Suprapubic skin (tissue), 4 donors: Measurements from ENCODE around the gene SEPTIN12. TPM values are rescaled to one million over a fixed set of nuclear protein-coding genes. Genes with fewer than 3 reads are reported as not detected.

Experiments used
- DNase-seq, 2 donors: peaks; one replicate each; pipeline ENCODE4 v3.0.0-alpha.2; 2019; ENCODE audit warnings: low spot score in 2 of 2
- H3K27ac ChIP-seq: fragments of 200-600 bp; sonication (generic); one replicate; pipeline ENCODE4 v1.5.1; 2019
- H3K27me3 ChIP-seq: fragments of 200-600 bp; sonication (generic); one replicate; pipeline ENCODE4 v1.5.1; 2019
- H3K36me3 ChIP-seq: fragments of 200-600 bp; sonication (generic); one replicate; pipeline ENCODE4 v1.5.1; 2019
- H3K4me1 ChIP-seq: fragments of 200-600 bp; sonication (generic); one replicate; pipeline ENCODE4 v1.5.1; 2019
- H3K4me3 ChIP-seq: fragments of 200-600 bp; sonication (generic); one replicate; pipeline ENCODE4 v1.5.1; 2019; ENCODE audit warnings: mild to moderate bottlenecking
- H3K9me3 ChIP-seq: fragments of 200-600 bp; sonication (generic); one replicate; pipeline ENCODE4 v1.5.1; 2019
- CTCF ChIP-seq, 2 donors: fragments of 200-600 bp in 1 of 2; fragments of 450-650 bp in 1 of 2; sonication (generic) in 1 of 2; IDR thresholded peaks; one replicate each; pipeline ENCODE4 v1.5.1; 2016 to 2019; ENCODE audit warnings: antibody characterized with exemption in 2 of 2, mild to moderate bottlenecking in 1 of 2, moderate library complexity in 1 of 2
- EP300 ChIP-seq: sonication (generic); formaldehyde crosslinking; IDR thresholded peaks from one replicate; pipeline ENCODE4 v1.6.1; 2017; ENCODE audit warnings: antibody characterized with exemption
- POLR2A ChIP-seq, 2 donors: fragments of 450-650 bp; IDR thresholded peaks; one replicate each; pipeline ENCODE4 v1.6.1; 2017; ENCODE audit warnings: antibody characterized with exemption in 2 of 2, mild to moderate bottlenecking in 2 of 2, moderate library complexity in 2 of 2
- POLR2AphosphoS5 ChIP-seq, 3 donors: sonication (generic); formaldehyde crosslinking; IDR thresholded peaks; one replicate each; pipeline ENCODE4 v1.6.1; 2017; ENCODE audit warnings: antibody characterized with exemption in 3 of 3
- WGBS: methylation state at CpG from one replicate; pipeline ENCODE4 v1.1.5; 2018; 5-methylcytosine and 5-hydroxymethylcytosine counted together
- total RNA-seq, 4 donors: library from RNA; depleted of rRNA; stranded (reverse); fragments of >200 nt; gene quantifications; one replicate each; pipeline ENCODE4 v1.1.0, GENCODE V29; 2016

Gene SEPTIN12
- total RNA-seq, 4 donors from 2014 or later: not detected

DNA sequence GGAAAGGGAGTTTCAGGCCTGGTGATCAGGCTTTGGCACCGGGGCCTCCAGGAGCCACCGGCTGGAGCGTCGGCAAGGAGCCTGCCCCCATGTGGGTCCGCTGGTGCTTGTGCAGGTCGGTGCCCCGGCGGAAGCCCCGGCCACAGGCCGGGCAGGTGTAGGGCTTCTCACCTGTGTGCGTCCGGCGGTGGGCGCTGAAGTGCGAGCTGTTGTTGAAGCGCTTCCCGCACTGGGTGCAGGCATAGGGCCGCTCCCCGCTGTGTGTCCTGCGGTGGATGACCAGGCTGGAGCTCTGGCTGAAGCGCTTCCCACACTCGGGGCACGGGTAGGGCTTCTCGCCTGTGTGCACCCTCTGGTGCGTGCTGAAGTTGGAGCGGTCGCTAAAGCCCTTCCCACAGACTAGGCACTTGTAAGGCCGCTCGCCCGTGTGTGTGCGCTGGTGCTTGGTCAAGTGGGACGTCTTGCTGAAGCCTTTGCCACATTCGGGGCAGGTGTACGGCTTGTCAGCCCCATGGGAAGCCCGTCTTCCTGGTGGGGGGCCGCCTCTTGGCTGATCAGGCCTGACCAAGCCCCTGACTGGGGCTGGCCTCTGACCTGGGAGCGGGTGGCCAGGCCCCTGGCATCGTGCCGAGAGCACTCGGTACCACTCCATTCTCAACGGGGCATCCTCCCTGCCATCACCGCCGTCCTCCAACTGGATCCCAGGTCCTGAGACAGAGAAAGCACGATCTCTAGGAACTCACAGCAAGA, 35.6 kb downstream of the SEPTIN12 start:
- 96% methylated on average over 27 of the region's 44 CpGs for WGBS
- no peaks in the 10 kb centered on the region for H3K27me3 ChIP-seq
- no peak for DNase-seq
- H3K4me1 ChIP-seq: no peaks in the 10 kb centered on the region
- peaks cover 82% of the 10 kb centered on the region for H3K36me3 ChIP-seq
- no peak overlapping the region for H3K4me3 ChIP-seq
- no peaks in the 10 kb centered on the region for H3K9me3 ChIP-seq
- TF ChIP-seq POLR2A (IDR thresholded peaks at IDR 0.05) (no peak), POLR2AphosphoS5 (IDR thresholded peaks at IDR 0.05) (no peak), EP300 (no peak), CTCF (IDR thresholded peaks at IDR 0.05) (no peak)
- H3K27ac ChIP-seq: no peak overlapping the region

DNA sequence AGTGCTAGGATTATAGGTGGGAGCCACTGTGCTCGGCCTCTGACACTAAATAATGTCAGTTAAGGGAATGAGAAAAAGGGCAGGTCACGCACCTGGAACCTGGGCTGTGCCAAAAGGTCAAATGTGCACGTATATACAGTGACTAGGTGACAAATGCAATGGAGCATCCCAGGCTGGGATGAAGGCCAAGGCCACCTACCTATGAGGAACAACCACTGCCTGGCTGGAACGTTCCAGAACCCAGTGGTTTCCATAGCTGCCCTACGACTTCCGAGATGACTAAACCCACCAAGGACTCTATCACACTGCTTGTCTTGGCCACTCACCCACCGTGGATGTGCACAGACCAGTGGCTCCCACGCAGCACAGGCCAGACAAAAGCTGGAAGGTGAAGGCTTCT, 37.2 kb downstream of the SEPTIN12 start:
- TF ChIP-seq POLR2A (IDR thresholded peaks at IDR 0.05) (no peak), POLR2AphosphoS5 (IDR thresholded peaks at IDR 0.05) (no peak), EP300 (no peak), CTCF (IDR thresholded peaks at IDR 0.05) (no peak)
- no peak for DNase-seq
- Histone ChIP-seq H3K9me3 (no peaks in the 10 kb centered on the region), H3K36me3 (peaks cover 67% of the 10 kb centered on the region), H3K4me3 (no peak overlapping the region), H3K27me3 (no peaks in the 10 kb centered on the region), H3K4me1 (peaks cover 7% of the 10 kb centered on the region), H3K27ac (no peak overlapping the region)
- 83% methylated on average over 8 of the region's 8 CpGs for WGBS

DNA sequence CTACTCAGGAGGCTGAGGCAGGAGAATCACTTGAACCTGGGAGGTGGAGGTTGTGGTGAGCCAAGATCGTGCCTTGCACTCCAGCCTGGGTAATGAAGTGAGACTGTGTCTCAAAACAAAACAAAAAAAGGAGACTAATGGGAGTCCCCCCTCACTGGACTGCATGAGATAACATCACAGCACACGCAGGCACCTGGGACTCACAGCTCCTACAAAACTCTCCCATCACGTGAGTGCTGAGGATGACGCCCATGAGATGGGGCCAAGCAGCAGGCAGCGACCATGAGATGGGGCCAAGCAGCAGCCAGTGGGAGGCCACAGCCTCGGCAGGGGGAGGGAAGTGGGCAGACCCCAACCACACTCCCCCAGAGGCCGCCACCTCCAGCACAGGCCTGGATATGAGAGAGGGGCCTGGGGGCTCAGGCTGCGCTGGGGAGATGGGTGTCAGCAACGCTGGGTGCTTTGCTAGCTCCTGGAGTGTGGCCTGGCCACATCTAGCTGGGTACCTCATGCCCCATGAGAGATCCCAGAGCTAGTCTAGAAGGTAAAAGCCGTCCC, 38.4 kb downstream of the SEPTIN12 start:
- Histone ChIP-seq H3K4me1 (peaks cover 7% of the 10 kb centered on the region), H3K9me3 (no peaks in the 10 kb centered on the region), H3K4me3 (no peak overlapping the region), H3K27ac (no peak overlapping the region), H3K36me3 (peaks cover 56% of the 10 kb centered on the region), H3K27me3 (no peaks in the 10 kb centered on the region)
- no peak for TF ChIP-seq EP300
- no peak for TF ChIP-seq POLR2AphosphoS5 (IDR thresholded peaks at IDR 0.05)
- no peak for TF ChIP-seq CTCF (IDR thresholded peaks at IDR 0.05)
- TF ChIP-seq POLR2A (IDR thresholded peaks at IDR 0.05): no peak
- DNase-seq: no peak
- 91% methylated on average over 10 of the region's 10 CpGs for WGBS

- Histone ChIP-seq H3K27me3 (no peaks in the 10 kb centered on the region), H3K9me3 (no peaks in the 10 kb centered on the region), H3K4me3 (no peak overlapping the region), H3K4me1 (peaks cover 7% of the 10 kb centered on the region), H3K36me3 (peaks cover 48% of the 10 kb centered on the region), H3K27ac (no peak overlapping the region)
- TF ChIP-seq CTCF (IDR thresholded peaks at IDR 0.05): no peak
- no peak for TF ChIP-seq POLR2A (IDR thresholded peaks at IDR 0.05)
- TF ChIP-seq EP300: no peak
- TF ChIP-seq POLR2AphosphoS5 (IDR thresholded peaks at IDR 0.05): no peak
- DNase-seq: no peak
- WGBS: 85% methylated on average over 12 of the region's 16 CpGs
These were observed 39.3 kb downstream of the SEPTIN12 start for GRCh38 chr16:4748682-4749411.
